Thymus (tissue), 14 donors: ENCODE measurements around the gene AMZ2. TPM values are rescaled to one million over a fixed set of nuclear protein-coding genes. Genes with fewer than 3 reads are reported as not detected.
A peak's percentile ranks its signal among the peaks of the same experiment; 100 is the strongest.
"Not testable (repeated sequence)": the region's sequence is repeated elsewhere in the genome, so short reads cannot be mapped to it uniquely, and the experiment has no call there.

Experiments used
- DNase-seq, 9 donors: peaks; one replicate each; pipeline ENCODE4 v3.0.0-alpha.2; 2013; ENCODE audit warnings: low spot score in 9 of 9, low read depth in 6 of 9, missing footprints in 1 of 9
- H3K27ac ChIP-seq, 2 donors: one replicate each; pipeline ENCODE4 v1.5.1; 2013; ENCODE audit warnings: control low read depth in 1 of 2, low read depth in 1 of 2, low read length in 1 of 2, mild to moderate bottlenecking in 1 of 2, moderate library complexity in 1 of 2
- H3K27me3 ChIP-seq, 2 donors: one replicate each; pipeline ENCODE4 v1.5.1; 2013; ENCODE audit warnings: low read length in 1 of 2; ENCODE audit not compliant: control insufficient read depth in 2 of 2, insufficient read depth in 1 of 2
- H3K36me3 ChIP-seq, 2 donors: one replicate each; pipeline ENCODE4 v1.5.1; 2013; ENCODE audit warnings: low read length in 1 of 2, mild to moderate bottlenecking in 1 of 2, moderate library complexity in 1 of 2; ENCODE audit not compliant: control insufficient read depth in 2 of 2, insufficient read depth in 2 of 2
- H3K4me1 ChIP-seq, 2 donors: one replicate each; pipeline ENCODE4 v1.5.1; 2013; ENCODE audit warnings: low read length in 2 of 2; ENCODE audit not compliant: control insufficient read depth in 2 of 2, insufficient read depth in 2 of 2
- H3K4me3 ChIP-seq, 2 donors: one replicate each; pipeline ENCODE4 v1.5.1; 2013; ENCODE audit warnings: low read length in 2 of 2, control low read depth in 1 of 2, mild to moderate bottlenecking in 1 of 2
- H3K9me3 ChIP-seq, 2 donors: one replicate each; pipeline ENCODE4 v1.5.1; 2013; ENCODE audit warnings: low read length in 1 of 2, mild to moderate bottlenecking in 1 of 2; ENCODE audit not compliant: control insufficient read depth in 2 of 2, insufficient read depth in 1 of 2
- WGBS: extraction: QIAGEN DNeasy Blood & Tissue Kit; methylation state at CpG from one replicate; pipeline ENCODE4 v1.1.7; 2013; 5-methylcytosine and 5-hydroxymethylcytosine counted together
- long read RNA-seq, 10 donors: transcript quantifications; one replicate each; lab custom pipeline, GENCODE V29; 2026
- polyA plus RNA-seq: library from polyadenylated mRNA; stranded (reverse); fragments of 200-250 nt; gene quantifications from one replicate; pipeline ENCODE4 v1.2.3, GENCODE V29; 2013
- total RNA-seq: library from RNA; stranded (reverse); fragments of 120-200 nt; gene quantifications from one replicate; pipeline ENCODE4 v1.2.4, GENCODE V29; 2013
- donor health status: healthy.

AMZ2 gene, protein sequence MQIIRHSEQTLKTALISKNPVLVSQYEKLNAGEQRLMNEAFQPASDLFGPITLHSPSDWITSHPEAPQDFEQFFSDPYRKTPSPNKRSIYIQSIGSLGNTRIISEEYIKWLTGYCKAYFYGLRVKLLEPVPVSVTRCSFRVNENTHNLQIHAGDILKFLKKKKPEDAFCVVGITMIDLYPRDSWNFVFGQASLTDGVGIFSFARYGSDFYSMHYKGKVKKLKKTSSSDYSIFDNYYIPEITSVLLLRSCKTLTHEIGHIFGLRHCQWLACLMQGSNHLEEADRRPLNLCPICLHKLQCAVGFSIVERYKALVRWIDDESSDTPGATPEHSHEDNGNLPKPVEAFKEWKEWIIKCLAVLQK
- total RNA-seq (64.5 TPM), polyA plus RNA-seq (112 TPM)
- long read RNA-seq, donor 1, partial matches to known transcripts = 0 of 7 reads
- long read RNA-seq, donor 1, other reads (novel, unspliced or antisense) = 0 of 7 reads
- long read RNA-seq, donor 2 = 0 reads
- long read RNA-seq, donor 3, transcript AMZ2-202 (7 exons, 2,402 nt) = minor isoform, 20 of 66 reads
- long read RNA-seq, donor 3, transcript AMZ2-206 (6 exons, 2,257 nt) = major isoform, 31 of 66 reads
- long read RNA-seq, donor 3, partial matches to known transcripts = 10 of 66 reads
- long read RNA-seq, donor 3, other reads (novel, unspliced or antisense) = 0 of 66 reads
- long read RNA-seq, donor 4, transcript AMZ2-202 (7 exons, 2,402 nt) = major isoform, 9 of 18 reads
- long read RNA-seq, donor 4, partial matches to known transcripts = 0 of 18 reads
- long read RNA-seq, donor 4, other reads (novel, unspliced or antisense) = 0 of 18 reads
- long read RNA-seq, donor 5, transcript AMZ2-203 (8 exons, 1,378 nt) = minor isoform, 10 of 72 reads
- long read RNA-seq, donor 5, transcript AMZ2-202 (7 exons, 2,402 nt) = major isoform, 26 of 72 reads
- long read RNA-seq, donor 5, transcript AMZ2-206 (6 exons, 2,257 nt) = major isoform, 26 of 72 reads
- long read RNA-seq, donor 5, partial matches to known transcripts = 8 of 72 reads
- long read RNA-seq, donor 5, other reads (novel, unspliced or antisense) = 0 of 72 reads
- long read RNA-seq, donor 6, transcript AMZ2-202 (7 exons, 2,402 nt) = minor isoform, 10 of 35 reads
- long read RNA-seq, donor 6, transcript AMZ2-206 (6 exons, 2,257 nt) = major isoform, 11 of 35 reads
- long read RNA-seq, donor 6, transcript AMZ2-203 (8 exons, 1,378 nt) = minor isoform, 6 of 35 reads
- long read RNA-seq, donor 6, partial matches to known transcripts = 8 of 35 reads
- long read RNA-seq, donor 6, other reads (novel, unspliced or antisense) = 0 of 35 reads
- long read RNA-seq, donor 7, transcript AMZ2-203 (8 exons, 1,378 nt) = minor isoform, 5 of 40 reads
- long read RNA-seq, donor 7, transcript AMZ2-206 (6 exons, 2,257 nt) = minor isoform, 11 of 40 reads
- long read RNA-seq, donor 7, transcript AMZ2-202 (7 exons, 2,402 nt) = major isoform, 17 of 40 reads
- long read RNA-seq, donor 7, partial matches to known transcripts = 6 of 40 reads
- long read RNA-seq, donor 7, other reads (novel, unspliced or antisense) = 0 of 40 reads
- long read RNA-seq, donor 8, transcript AMZ2-202 (7 exons, 2,402 nt) = major isoform, 6 of 10 reads
- long read RNA-seq, donor 8, partial matches to known transcripts = 0 of 10 reads
- long read RNA-seq, donor 8, other reads (novel, unspliced or antisense) = 0 of 10 reads
- long read RNA-seq, donor 9, transcript AMZ2-206 (6 exons, 2,257 nt) = major isoform, 8 of 17 reads
- long read RNA-seq, donor 9, transcript AMZ2-202 (7 exons, 2,402 nt) = major isoform, 8 of 17 reads
- long read RNA-seq, donor 9, partial matches to known transcripts = 0 of 17 reads
- long read RNA-seq, donor 9, other reads (novel, unspliced or antisense) = 0 of 17 reads
- long read RNA-seq, donor 10, transcript AMZ2-202 (7 exons, 2,402 nt) = major isoform, 7 of 20 reads
- long read RNA-seq, donor 10, partial matches to known transcripts = 8 of 20 reads
- long read RNA-seq, donor 10, other reads (novel, unspliced or antisense) = 0 of 20 reads

GRCh38 chr17:68247445-68248198 lies at the start of gene AMZ2:
Gene AMZ2 (plus strand): TSS chr17:68248043. CDS start chr17:68250188, 2,145 bp downstream.
- peaks cover 0 to 7% of the 10 kb centered on the region in 2 donors for H3K9me3 ChIP-seq
- under 1% methylated on average over 97 of the region's 97 CpGs for WGBS
- peak; percentile 74 to 98 (median 93) for DNase-seq
- H3K36me3 ChIP-seq = peaks cover 3 to 4% of the 10 kb centered on the region in 2 donors
- no peaks in the 10 kb centered on the region for H3K27me3 ChIP-seq
- H3K27ac ChIP-seq = peak within 1 kb of the TSS; percentile 97 to 98
- H3K4me3 ChIP-seq = peak within 1 kb of the TSS; percentile 86 to 95
- H3K4me1 ChIP-seq = peaks cover 6 to 21% of the 10 kb centered on the region in 2 donors

GRCh38 chr17:68198931-68199836 lies 48.7 kb upstream of the AMZ2 start:
- Histone ChIP-seq H3K4me3 (peak overlapping the region in 1 of 2 donors; percentile 37), H3K9me3 (peaks cover 0 to 17% of the 10 kb centered on the region in 2 donors), H3K27ac (peak overlapping the region in 1 of 2 donors; percentile 42), H3K4me1 (peaks cover 31 to 60% of the 10 kb centered on the region in 2 donors), H3K36me3 (no peaks in the 10 kb centered on the region), H3K27me3 (peaks cover 62 to 80% of the 10 kb centered on the region in 2 donors)
- peak in 1 of 9 donors; percentile 60 for DNase-seq
- WGBS = 2% methylated on average over 101 of the region's 101 CpGs

DNA sequence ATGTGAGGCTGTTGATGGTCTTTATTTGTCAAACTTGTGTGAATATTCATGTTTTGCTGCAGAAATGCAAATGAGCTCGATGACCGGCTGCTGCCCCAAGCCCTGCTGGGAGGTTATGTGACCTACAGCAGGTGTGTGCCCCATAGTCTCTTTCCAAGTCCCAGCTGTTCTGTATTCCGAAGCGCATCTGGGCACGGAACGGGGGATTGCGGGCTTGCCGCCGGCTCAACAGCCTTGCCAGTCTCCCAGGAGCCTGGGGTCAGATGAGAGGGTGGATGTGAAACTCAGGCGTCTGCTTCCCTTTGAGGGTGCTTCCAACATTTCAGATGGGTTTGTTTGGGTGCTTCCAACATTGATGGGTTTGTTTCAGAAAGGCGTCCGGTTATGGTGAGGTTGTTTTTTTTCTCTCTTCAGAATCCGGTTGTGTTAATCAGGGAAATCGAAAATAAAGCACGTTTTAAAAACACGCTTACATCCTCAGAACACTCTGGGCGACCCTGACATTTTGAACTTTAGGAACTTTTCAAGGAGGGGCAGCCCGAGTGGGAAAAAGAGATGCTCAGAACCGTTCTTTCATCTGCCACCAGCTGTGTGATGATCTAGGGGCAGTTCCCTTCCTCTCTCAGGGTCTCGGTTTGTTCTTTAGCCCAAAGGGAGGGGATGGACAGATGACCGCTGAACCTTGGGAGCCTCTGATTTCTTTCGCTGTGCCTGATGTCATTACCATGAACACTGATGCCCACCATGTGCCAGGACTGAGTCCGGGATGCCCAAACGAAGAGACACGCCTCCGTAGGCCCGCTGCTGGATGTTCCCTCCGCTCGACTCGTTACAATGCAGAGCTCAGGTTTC lies 47.8 kb upstream of the AMZ2 start:
- peaks cover 60 to 85% of the 10 kb centered on the region in 2 donors for H3K27me3 ChIP-seq
- DNase-seq = peak in 1 of 9 donors; percentile 51
- no peak overlapping the region for H3K27ac ChIP-seq
- no peaks in the 10 kb centered on the region for H3K36me3 ChIP-seq
- H3K4me1 ChIP-seq = peaks cover 34 to 66% of the 10 kb centered on the region in 2 donors
- 3% methylated on average over 30 of the region's 30 CpGs for WGBS
- peak overlapping the region in 1 of 2 donors; percentile 33 for H3K4me3 ChIP-seq
- peaks cover 0 to 17% of the 10 kb centered on the region in 2 donors for H3K9me3 ChIP-seq

DNA sequence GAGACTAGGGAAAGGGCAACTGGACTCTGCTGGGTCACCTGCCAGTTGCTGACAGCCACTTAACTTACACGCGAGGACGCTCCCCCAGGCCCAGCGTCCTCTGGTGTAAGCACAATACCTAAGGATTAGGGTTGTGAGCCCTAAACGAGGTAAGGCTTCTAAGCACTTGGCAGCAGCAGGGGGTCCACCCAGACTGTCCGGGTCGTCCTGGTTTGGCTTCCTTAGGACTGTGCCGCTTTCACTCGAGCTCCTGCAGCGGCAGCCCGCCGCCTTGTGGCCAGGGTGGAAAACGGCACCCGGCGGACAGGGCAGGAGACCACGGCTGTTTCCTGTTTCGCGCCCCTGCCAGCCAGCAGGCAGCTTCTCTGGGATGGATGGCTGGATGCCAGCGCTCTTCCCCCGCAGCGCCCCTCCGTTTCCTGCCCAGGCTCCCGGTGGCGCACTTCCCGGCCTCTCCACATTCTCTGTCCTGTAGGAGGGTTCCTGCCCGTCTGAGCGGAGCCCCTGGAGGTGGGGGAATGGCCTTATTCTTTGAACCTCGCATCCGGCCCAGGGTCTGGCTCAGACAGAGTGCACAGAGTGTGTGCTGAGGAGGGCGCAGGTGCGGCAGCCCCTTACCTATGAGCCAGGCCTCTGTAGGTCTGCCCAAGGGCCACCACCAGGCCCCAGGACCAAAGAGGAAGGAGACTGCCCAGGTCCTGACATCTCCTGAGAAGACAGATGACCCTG lies 47.0 kb upstream of the AMZ2 start:
- peak overlapping the region in 1 of 2 donors; percentile 33 for H3K4me3 ChIP-seq
- no peaks in the 10 kb centered on the region for H3K36me3 ChIP-seq
- H3K4me1 ChIP-seq = peaks cover 34 to 59% of the 10 kb centered on the region in 2 donors
- peak in 4 of 9 donors; percentile 54 to 79 (median 68) for DNase-seq
- peaks cover 52 to 78% of the 10 kb centered on the region in 2 donors for H3K27me3 ChIP-seq
- H3K9me3 ChIP-seq = peaks cover 0 to 17% of the 10 kb centered on the region in 2 donors
- peak overlapping the region in 1 of 2 donors; percentile 4 for H3K27ac ChIP-seq
- whole genome bisulfite sequencing = 3% methylated on average over 31 of the region's 31 CpGs

- H3K4me3 ChIP-seq = not testable (repeated sequence)
- H3K27me3 ChIP-seq = peaks cover 47 to 73% of the 10 kb centered on the region in 2 donors
- WGBS = 42% methylated on average over 3 of the region's 3 CpGs
These were observed 46.4 kb upstream of the AMZ2 start for GRCh38 chr17:68201418-68201771.

DNA sequence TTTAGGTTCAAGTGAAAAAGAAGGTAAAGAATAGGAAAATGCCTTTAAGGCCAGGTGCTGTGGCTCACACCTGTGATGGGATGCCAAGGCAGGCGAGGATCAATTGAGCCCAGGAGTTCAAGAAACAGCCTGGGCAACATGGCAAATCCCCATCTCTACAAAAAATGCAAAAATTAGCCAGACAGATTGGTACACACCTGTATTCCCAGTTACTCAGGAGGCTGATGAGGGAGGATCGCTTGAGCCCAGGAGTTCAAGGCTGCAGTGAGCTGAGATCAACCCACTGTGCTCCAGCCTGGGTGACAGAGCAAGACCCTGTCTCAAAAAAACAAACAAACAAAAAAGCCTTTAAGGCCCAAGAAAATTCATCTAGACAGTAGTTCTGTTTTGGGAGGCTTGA lies 45.5 kb upstream of the AMZ2 start:
- H3K4me3 ChIP-seq, H3K36me3 ChIP-seq, DNase-seq, H3K27ac ChIP-seq: not testable (repeated sequence)
- Histone ChIP-seq H3K27me3 (peaks cover 38 to 64% of the 10 kb centered on the region in 2 donors), H3K9me3 (peaks cover 0 to 11% of the 10 kb centered on the region in 2 donors), H3K4me1 (peaks cover 26 to 46% of the 10 kb centered on the region in 2 donors)
- WGBS = 95% methylated on average over 2 of the region's 2 CpGs

More at GRCh38 chr17:68201418-68201771, 46.4 kb upstream of the AMZ2 start:
- Histone ChIP-seq H3K9me3 (peaks cover 0 to 17% of the 10 kb centered on the region in 2 donors), H3K4me1 (peaks cover 34 to 55% of the 10 kb centered on the region in 2 donors)
- not testable (repeated sequence) for H3K27ac ChIP-seq, DNase-seq, H3K36me3 ChIP-seq
